ENCODE measurements around the gene ODAD4. TPM values are rescaled to one million over a fixed set of nuclear protein-coding genes. Genes with fewer than 3 reads are reported as not detected.

The ODAD4 gene
- total and polyA plus RNA-seq, 4 donors = 0.07 to 1.0 (median 0.23) TPM

DNA sequence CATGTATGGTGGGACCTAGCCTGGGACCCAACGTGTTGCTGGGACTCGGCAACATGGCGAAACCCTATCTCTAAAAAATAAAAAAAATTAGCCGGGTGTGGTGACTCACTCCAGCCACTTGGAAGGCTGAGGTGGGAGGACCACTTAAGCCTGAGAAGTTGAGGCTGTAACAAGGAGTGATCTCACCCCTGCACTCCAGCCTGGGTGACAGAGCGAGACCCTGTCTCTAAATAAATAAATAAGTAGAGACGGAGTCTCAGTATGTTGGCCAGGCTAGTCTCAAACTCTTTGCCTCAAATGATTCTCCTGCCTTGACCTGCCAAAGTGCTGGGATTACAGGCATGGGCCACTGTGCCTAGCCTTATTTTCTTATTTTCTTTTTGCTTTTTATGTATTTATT lies 26.1 kb downstream of the ODAD4 start:
- TF ChIP-seq, protein P1, sequence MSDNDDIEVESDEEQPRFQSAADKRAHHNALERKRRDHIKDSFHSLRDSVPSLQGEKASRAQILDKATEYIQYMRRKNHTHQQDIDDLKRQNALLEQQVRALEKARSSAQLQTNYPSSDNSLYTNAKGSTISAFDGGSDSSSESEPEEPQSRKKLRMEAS (IDR thresholded peaks at IDR 0.05) = no peak
- TF ChIP-seq JUND (IDR thresholded peaks at IDR 0.05) (no peak), SP1 (IDR thresholded peaks at IDR 0.05) (no peak), YY1 (IDR thresholded peaks at IDR 0.05) (no peak), FOXA1 (IDR thresholded peaks at IDR 0.05) (no peak), HNF4A (conservative IDR thresholded peaks at IDR 0.05) (no peak), HNF4G (IDR thresholded peaks at IDR 0.05) (no peak), FOXA2 (IDR thresholded peaks at IDR 0.05) (no peak), NR2F2 (IDR thresholded peaks at IDR 0.05) (no peak), TAF1 (conservative IDR thresholded peaks at IDR 0.05) (no peak), RAD21 (IDR thresholded peaks at IDR 0.05) (no peak), GABPA (IDR thresholded peaks at IDR 0.05 in 1 of 2, conservative IDR thresholded peaks at IDR 0.05 in 1 of 2) (no peak), EGR1 (IDR thresholded peaks at IDR 0.05; ENCODE audit: low read depth in 2 of 2) (no peak), RXRA (IDR thresholded peaks at IDR 0.05) (no peak)
- TF ChIP-seq, protein P2, sequence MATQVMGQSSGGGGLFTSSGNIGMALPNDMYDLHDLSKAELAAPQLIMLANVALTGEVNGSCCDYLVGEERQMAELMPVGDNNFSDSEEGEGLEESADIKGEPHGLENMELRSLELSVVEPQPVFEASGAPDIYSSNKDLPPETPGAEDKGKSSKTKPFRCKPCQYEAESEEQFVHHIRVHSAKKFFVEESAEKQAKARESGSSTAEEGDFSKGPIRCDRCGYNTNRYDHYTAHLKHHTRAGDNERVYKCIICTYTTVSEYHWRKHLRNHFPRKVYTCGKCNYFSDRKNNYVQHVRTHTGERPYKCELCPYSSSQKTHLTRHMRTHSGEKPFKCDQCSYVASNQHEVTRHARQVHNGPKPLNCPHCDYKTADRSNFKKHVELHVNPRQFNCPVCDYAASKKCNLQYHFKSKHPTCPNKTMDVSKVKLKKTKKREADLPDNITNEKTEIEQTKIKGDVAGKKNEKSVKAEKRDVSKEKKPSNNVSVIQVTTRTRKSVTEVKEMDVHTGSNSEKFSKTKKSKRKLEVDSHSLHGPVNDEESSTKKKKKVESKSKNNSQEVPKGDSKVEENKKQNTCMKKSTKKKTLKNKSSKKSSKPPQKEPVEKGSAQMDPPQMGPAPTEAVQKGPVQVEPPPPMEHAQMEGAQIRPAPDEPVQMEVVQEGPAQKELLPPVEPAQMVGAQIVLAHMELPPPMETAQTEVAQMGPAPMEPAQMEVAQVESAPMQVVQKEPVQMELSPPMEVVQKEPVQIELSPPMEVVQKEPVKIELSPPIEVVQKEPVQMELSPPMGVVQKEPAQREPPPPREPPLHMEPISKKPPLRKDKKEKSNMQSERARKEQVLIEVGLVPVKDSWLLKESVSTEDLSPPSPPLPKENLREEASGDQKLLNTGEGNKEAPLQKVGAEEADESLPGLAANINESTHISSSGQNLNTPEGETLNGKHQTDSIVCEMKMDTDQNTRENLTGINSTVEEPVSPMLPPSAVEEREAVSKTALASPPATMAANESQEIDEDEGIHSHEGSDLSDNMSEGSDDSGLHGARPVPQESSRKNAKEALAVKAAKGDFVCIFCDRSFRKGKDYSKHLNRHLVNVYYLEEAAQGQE (IDR thresholded peaks at IDR 0.05) = no peak
- TF ChIP-seq, protein P3, sequence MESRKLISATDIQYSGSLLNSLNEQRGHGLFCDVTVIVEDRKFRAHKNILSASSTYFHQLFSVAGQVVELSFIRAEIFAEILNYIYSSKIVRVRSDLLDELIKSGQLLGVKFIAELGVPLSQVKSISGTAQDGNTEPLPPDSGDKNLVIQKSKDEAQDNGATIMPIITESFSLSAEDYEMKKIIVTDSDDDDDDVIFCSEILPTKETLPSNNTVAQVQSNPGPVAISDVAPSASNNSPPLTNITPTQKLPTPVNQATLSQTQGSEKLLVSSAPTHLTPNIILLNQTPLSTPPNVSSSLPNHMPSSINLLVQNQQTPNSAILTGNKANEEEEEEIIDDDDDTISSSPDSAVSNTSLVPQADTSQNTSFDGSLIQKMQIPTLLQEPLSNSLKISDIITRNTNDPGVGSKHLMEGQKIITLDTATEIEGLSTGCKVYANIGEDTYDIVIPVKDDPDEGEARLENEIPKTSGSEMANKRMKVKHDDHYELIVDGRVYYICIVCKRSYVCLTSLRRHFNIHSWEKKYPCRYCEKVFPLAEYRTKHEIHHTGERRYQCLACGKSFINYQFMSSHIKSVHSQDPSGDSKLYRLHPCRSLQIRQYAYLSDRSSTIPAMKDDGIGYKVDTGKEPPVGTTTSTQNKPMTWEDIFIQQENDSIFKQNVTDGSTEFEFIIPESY (IDR thresholded peaks at IDR 0.05) = no peak
- TF ChIP-seq, protein P4, sequence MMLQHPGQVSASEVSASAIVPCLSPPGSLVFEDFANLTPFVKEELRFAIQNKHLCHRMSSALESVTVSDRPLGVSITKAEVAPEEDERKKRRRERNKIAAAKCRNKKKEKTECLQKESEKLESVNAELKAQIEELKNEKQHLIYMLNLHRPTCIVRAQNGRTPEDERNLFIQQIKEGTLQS (IDR thresholded peaks at IDR 0.05) = no peak
- TF ChIP-seq, protein P5, sequence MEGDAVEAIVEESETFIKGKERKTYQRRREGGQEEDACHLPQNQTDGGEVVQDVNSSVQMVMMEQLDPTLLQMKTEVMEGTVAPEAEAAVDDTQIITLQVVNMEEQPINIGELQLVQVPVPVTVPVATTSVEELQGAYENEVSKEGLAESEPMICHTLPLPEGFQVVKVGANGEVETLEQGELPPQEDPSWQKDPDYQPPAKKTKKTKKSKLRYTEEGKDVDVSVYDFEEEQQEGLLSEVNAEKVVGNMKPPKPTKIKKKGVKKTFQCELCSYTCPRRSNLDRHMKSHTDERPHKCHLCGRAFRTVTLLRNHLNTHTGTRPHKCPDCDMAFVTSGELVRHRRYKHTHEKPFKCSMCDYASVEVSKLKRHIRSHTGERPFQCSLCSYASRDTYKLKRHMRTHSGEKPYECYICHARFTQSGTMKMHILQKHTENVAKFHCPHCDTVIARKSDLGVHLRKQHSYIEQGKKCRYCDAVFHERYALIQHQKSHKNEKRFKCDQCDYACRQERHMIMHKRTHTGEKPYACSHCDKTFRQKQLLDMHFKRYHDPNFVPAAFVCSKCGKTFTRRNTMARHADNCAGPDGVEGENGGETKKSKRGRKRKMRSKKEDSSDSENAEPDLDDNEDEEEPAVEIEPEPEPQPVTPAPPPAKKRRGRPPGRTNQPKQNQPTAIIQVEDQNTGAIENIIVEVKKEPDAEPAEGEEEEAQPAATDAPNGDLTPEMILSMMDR (IDR thresholded peaks at IDR 0.05; ENCODE audit: low read depth, low read length, missing input control) = no peak
- WGBS = 97% methylated on average over 6 of the region's 6 CpGs

More for the DNA sequence above, 26.1 kb downstream of the ODAD4 start:
- H3K9me3 ChIP-seq (ENCODE audit: control insufficient read depth in 4 of 4, low read length in 3 of 4) = no peaks in the 10 kb centered on the region
- H3K27me3 ChIP-seq (ENCODE audit: control insufficient read depth in 4 of 4, insufficient read depth in 4 of 4, low read length in 3 of 4) = no peaks in the 10 kb centered on the region
- H3K4me3 ChIP-seq (ENCODE audit: low read depth in 1 of 3, low read length in 3 of 3) = no peak overlapping the region
- H3K27ac ChIP-seq (ENCODE audit: low read depth in 1 of 2, low read length in 2 of 2) = no peak overlapping the region
- peaks cover 0 to 5% (median 0%) of the 10 kb centered on the region in 4 donors for H3K4me1 ChIP-seq (ENCODE audit: control insufficient read depth in 4 of 4, insufficient read depth in 4 of 4, low read length in 3 of 4)
- H3K36me3 ChIP-seq (ENCODE audit: control insufficient read depth in 4 of 4, insufficient read depth in 3 of 4, low read depth in 1 of 4, low read length in 3 of 4) = no peaks in the 10 kb centered on the region
- H3K9ac ChIP-seq (ENCODE audit: low read depth in 1 of 2, low read length in 2 of 2) = no peak overlapping the region
- no peak for DNase-seq (ENCODE audit: low spot score)

All from liver (tissue), 9 donors.